SK-N-SH (cell line): Measurements from ENCODE around the gene CSNK2A1. TPM values are rescaled to one million over a fixed set of nuclear protein-coding genes. Genes with fewer than 3 reads are reported as not detected.
A peak's percentile ranks its signal among the peaks of the same experiment; 100 is the strongest.

Experiments
- CTCF ChIA-PET: fragments of 300-600, 350-600 bp; formaldehyde crosslinking; extraction: SDS; loops from one replicate; lab custom pipeline; 2021; lab: Yijun Ruan, JAX
- POLR2A ChIA-PET: fragments of 350-600 bp; sonication (Branson Sonifier 250); formaldehyde crosslinking; extraction: SDS; loops from one replicate; lab custom pipeline; 2020; ENCODE audit warnings: antibody characterized with exemption, inconsistent platforms; lab: Yijun Ruan, JAX
- DNase-seq: peaks from one replicate; pipeline ENCODE4 v3.0.0; 2012
- H2AFZ ChIP-seq: fragments of 200-600 bp; sonication (generic); 2 replicates; pipeline ENCODE4 v1.8.1; 2016; ENCODE audit warnings: antibody characterized with exemption, mild to moderate bottlenecking, low read depth
- H3F3A ChIP-seq: fragments of 200-600 bp; sonication (generic); replicated peaks from 2 replicates; pipeline ENCODE3; 2016; ENCODE audit warnings: antibody characterized with exemption, mild to moderate bottlenecking; ENCODE audit not compliant: insufficient read depth
- H3K27ac ChIP-seq, 2 experiments: fragments of 200-500 bp in 1 of 2; fragments of 200-600 bp in 1 of 2; sonication (Bioruptor generic) in 1 of 2; sonication (generic), shearing (Covaris generic) in 1 of 2; 2 replicates each; pipeline versions ENCODE4 v1.5.1 to v1.6.1; 2014 to 2016; ENCODE audit warnings: low read depth in 2 of 2, inconsistent platforms in 1 of 2, low read length in 1 of 2, mild to moderate bottlenecking in 1 of 2, mixed read lengths in 1 of 2
- H3K27me3 ChIP-seq: fragments of 200-600 bp; sonication (generic), shearing (Covaris generic); 2 replicates; pipeline ENCODE4 v1.6.1; 2016; ENCODE audit warnings: mixed run types; ENCODE audit not compliant: insufficient read depth
- H3K36me3 ChIP-seq, 2 experiments: fragments of 200-500 bp in 1 of 2; fragments of 200-600 bp in 1 of 2; sonication (Bioruptor generic) in 1 of 2; sonication (generic) in 1 of 2; replicated peaks in 1 of 2; 2 replicates each; pipeline versions ENCODE3 to v1.5.1; 2014 to 2016; ENCODE audit warnings: low read length in 1 of 2, mild to moderate bottlenecking in 1 of 2; ENCODE audit not compliant: insufficient read depth in 2 of 2, control insufficient read depth in 1 of 2
- H3K4me1 ChIP-seq, 2 experiments: fragments of 200-500 bp in 1 of 2; fragments of 200-600 bp in 1 of 2; sonication (Bioruptor generic) in 1 of 2; sonication (generic), shearing (Covaris generic) in 1 of 2; 2 replicates each; pipeline versions ENCODE4 v1.5.1 to v1.6.1; 2014 to 2016; ENCODE audit warnings: low read depth in 1 of 2, low read length in 1 of 2, mixed run types in 1 of 2; ENCODE audit not compliant: insufficient read depth in 2 of 2, control insufficient read depth in 1 of 2
- H3K4me2 ChIP-seq: fragments of 200-600 bp; sonication (generic), shearing (Covaris generic); 2 replicates; pipeline ENCODE4 v1.6.1; 2017; ENCODE audit warnings: mixed run types
- H3K4me3 ChIP-seq, 2 experiments: fragments of 200-500 bp in 1 of 2; fragments of 200-600 bp in 1 of 2; sonication (Bioruptor generic) in 1 of 2; sonication (generic), shearing (Covaris generic) in 1 of 2; 2 replicates each; pipeline versions ENCODE4 v1.5.1 to v1.8.1; 2014 to 2016; ENCODE audit warnings: low read depth in 2 of 2, inconsistent platforms in 1 of 2, low read length in 1 of 2, mild to moderate bottlenecking in 1 of 2, mixed read lengths in 1 of 2, moderate library complexity in 1 of 2
- H3K79me2 ChIP-seq: fragments of 200-600 bp; sonication (generic); 2 replicates; pipeline ENCODE4 v1.8.1; 2017; ENCODE audit warnings: mild to moderate bottlenecking; ENCODE audit not compliant: insufficient read depth
- H3K9ac ChIP-seq: fragments of 200-600 bp; sonication (generic); 2 replicates; pipeline ENCODE4 v1.6.1; 2017; ENCODE audit warnings: mixed run types
- H3K9me2 ChIP-seq: fragments of 200-600 bp; sonication (generic); 2 replicates; pipeline ENCODE4 v1.6.1; 2017; ENCODE audit warnings: mixed run types
- H3K9me3 ChIP-seq: fragments of 200-600 bp; sonication (generic); 2 replicates; pipeline ENCODE4 v1.6.1; 2017; ENCODE audit warnings: mixed run types, mild to moderate bottlenecking, moderate library complexity
- H4K20me1 ChIP-seq: fragments of 200-600 bp; sonication (generic); 2 replicates; pipeline ENCODE4 v1.6.1; 2017; ENCODE audit warnings: mild to moderate bottlenecking, mixed run types; ENCODE audit not compliant: insufficient read depth
- ELF1 ChIP-seq: IDR thresholded peaks from 2 replicates; pipeline ENCODE4 v1.4.0; 2012
- EZH2phosphoT487 ChIP-seq: fragments of 200-600 bp; sonication (generic); IDR thresholded peaks from 2 replicates; pipeline ENCODE4 v1.6.1; 2017; ENCODE audit warnings: low read depth, mixed run types, mild to moderate bottlenecking, antibody characterized with exemption, moderate library complexity, borderline replicate concordance
- FOXM1 ChIP-seq: IDR thresholded peaks from 2 replicates; pipeline ENCODE4 v1.4.0; 2012; ENCODE audit warnings: low read depth, mild to moderate bottlenecking
- GABPA ChIP-seq: IDR thresholded peaks from 2 replicates; pipeline ENCODE4 v1.4.0; 2012; ENCODE audit warnings: low read depth, mild to moderate bottlenecking
- GATA2 ChIP-seq: sonication (generic); formaldehyde crosslinking; IDR thresholded peaks from 2 replicates; pipeline ENCODE4 v1.5.0; 2020; ENCODE audit warnings: mild to moderate bottlenecking, missing genetic modification reagents
- POLR2AphosphoS5 ChIP-seq: IDR thresholded peaks from 2 replicates; pipeline ENCODE4 v1.6.1; 2012; ENCODE audit warnings: low read depth, low read length
- RAD21 ChIP-seq: IDR thresholded peaks from 2 replicates; pipeline ENCODE4 v1.6.1; 2012; ENCODE audit warnings: mild to moderate bottlenecking, low read length
- RXRA ChIP-seq: IDR thresholded peaks from 2 replicates; pipeline ENCODE4 v1.4.0; 2012; ENCODE audit warnings: low read depth, mild to moderate bottlenecking, borderline replicate concordance
- SIN3A ChIP-seq: IDR thresholded peaks from 2 replicates; pipeline ENCODE4 v1.6.1; 2012; ENCODE audit warnings: low read depth, mild to moderate bottlenecking, low read length, moderate library complexity, borderline replicate concordance
- SMC3 ChIP-seq: IDR thresholded peaks from 2 replicates; pipeline ENCODE4 v1.6.1; 2012; ENCODE audit warnings: low read depth, low read length, improper control_type of control experiment
- TAF1 ChIP-seq: IDR thresholded peaks from 2 replicates; pipeline ENCODE4 v1.6.1; 2012; ENCODE audit warnings: low read depth, mild to moderate bottlenecking, low read length, moderate library complexity, borderline replicate concordance
- TCF12 ChIP-seq: IDR thresholded peaks from 2 replicates; pipeline ENCODE4 v1.4.0; 2012
- TEAD4 ChIP-seq: IDR thresholded peaks from 2 replicates; pipeline ENCODE4 v1.4.0; 2012; ENCODE audit warnings: mild to moderate bottlenecking, borderline replicate concordance; ENCODE audit not compliant: insufficient read depth
- YY1 ChIP-seq: IDR thresholded peaks from 2 replicates; pipeline ENCODE4 v1.4.0; 2012; ENCODE audit warnings: low read depth, mild to moderate bottlenecking
- WGBS: methylation state at CpG from one replicate; pipeline ENCODE4 v1.1.6; 2017; ENCODE audit warnings: low lambda C conversion rate; 5-methylcytosine and 5-hydroxymethylcytosine counted together
- polyA plus RNA-seq, 3 experiments: library from polyadenylated mRNA; depleted of rRNA; stranded (reverse); fragments of >200 nt; gene quantifications; 2 replicates each; pipeline ENCODE4 v1.2.3, GENCODE V29; 2012
- TF ChIP-seq, protein P1 (sequence below): IDR thresholded peaks from 2 replicates; pipeline ENCODE4 v1.4.0; 2012; ENCODE audit warnings: low read depth, borderline replicate concordance
- TF ChIP-seq, protein P2 (sequence below): fragments of 150-350 bp; IDR thresholded peaks from 2 replicates; pipeline ENCODE4 v1.6.1; 2016; ENCODE audit warnings: mild to moderate bottlenecking, low read depth, low read length
- TF ChIP-seq, protein P3 (sequence below): IDR thresholded peaks from 2 replicates; pipeline ENCODE4 v1.4.0; 2012; ENCODE audit warnings: low read depth
- TF ChIP-seq, protein P4 (sequence below): fragments of 200-600 bp; sonication (generic); IDR thresholded peaks from 2 replicates; pipeline ENCODE4 v1.6.1; 2017; ENCODE audit warnings: antibody characterized with exemption, mild to moderate bottlenecking, moderate library complexity

Gene CSNK2A1
- polyA plus RNA-seq, 1 of the 3 experiments (the other 2 are of a cell fraction) = 61.9 TPM

DNA sequence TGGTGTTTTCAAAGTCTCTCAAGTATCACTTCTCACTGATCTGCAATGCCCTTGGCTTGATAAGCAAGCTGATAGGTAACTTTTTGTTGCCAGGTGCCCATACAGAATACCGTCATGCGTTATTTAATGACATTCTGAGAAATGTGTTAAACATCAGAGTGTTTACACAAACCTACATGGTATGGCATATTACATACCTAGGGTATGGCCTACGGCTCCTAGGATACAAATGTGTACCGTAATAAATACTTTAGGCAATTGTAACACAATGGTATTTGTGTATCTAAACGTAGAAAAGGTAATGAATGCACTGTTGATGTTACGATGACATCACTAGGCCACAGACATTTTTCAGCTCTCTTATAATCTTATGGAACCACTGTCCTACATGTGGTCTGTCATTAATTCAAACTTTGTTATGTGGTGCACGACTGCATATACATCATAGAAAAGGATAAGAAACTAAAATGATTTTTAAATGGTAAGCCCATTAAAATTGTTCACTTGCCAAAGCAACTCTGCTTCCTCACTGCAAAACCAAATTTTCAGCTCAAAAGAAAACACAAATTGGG, 35.7 kb downstream of the CSNK2A1 start:
- CTCF ChIA-PET = interaction anchor here (1.0 to 1.2 kb wide), 3 partner anchors 13 to 231 kb away, joined by 3 to 4 read pairs (median 3); no protein-coding TSS in a partner anchor
- POLR2A ChIA-PET = interaction anchor here (0.6 kb wide), 1 partner anchor 226 kb away, joined by 3 read pairs; no protein-coding TSS in a partner anchor

DNA sequence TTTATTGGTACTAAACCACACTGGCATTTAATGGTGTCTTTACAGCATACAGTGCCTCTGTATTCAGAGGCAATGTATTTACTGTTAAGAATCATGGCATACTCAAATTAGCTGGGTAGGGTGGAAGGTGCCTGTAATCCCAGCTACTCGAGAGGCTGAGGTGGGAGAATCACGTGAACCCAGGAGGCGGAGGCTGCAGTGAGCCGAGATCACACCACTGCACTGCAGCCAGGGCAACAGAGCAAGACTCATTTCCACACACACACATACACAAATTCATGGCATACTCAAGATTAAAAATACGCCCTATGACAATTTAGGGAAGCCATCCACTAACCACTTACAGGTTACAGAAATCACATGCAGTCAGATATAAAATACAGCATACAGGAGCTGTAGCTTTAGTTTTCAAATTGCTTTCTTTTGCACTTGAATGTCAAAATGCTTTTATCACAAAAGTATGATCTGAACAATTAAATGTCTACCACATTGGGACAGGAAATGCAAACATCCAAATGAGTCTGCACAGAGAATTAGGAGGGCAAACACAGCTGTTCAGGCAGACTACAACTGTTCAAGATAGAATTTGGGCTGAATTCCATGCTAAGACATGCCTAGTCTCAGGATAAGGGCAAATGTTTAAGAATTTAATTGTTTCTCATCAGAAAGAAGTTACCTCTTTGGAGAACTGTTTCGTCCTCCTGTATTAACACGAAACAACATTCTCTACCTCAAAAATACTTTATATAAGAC, 36.4 kb downstream of the CSNK2A1 start:
- ChIA-PET CTCF (interaction anchor here (1.0 to 1.2 kb wide), 3 partner anchors 16 to 232 kb away, joined by 3 to 4 read pairs (median 3); no protein-coding TSS in a partner anchor), POLR2A (no interaction called here)
- Histone ChIP-seq H3K27ac (no peak overlapping the region; a peak in 1 of 4 replicates), H3K79me2 (peaks cover 65% of the 10 kb centered on the region), H3K9me3 (no peaks in the 10 kb centered on the region), H2AFZ (no peak overlapping the region), H3K9ac (no peak overlapping the region), H3K4me3 (no peak overlapping the region), H3K36me3 (peaks cover 42 to 44% of the 10 kb centered on the region in 2 experiments), H3K4me2 (no peak overlapping the region), H3K9me2 (no peaks in the 10 kb centered on the region), H3K27me3 (no peaks in the 10 kb centered on the region), H3F3A (no peaks in the 10 kb centered on the region), H4K20me1 (peaks cover 59% of the 10 kb centered on the region), H3K4me1 (peaks cover 0 to 8% of the 10 kb centered on the region in 2 experiments; a peak in 2 of 4 replicates)
- no peak for DNase-seq
- 97% methylated on average over 7 of the region's 7 CpGs for WGBS
- TF ChIP-seq EZH2phosphoT487 (no peak), POLR2AphosphoS5 (no peak), TCF12 (no peak), RAD21 (no peak), FOXM1 (no peak), RXRA (no peak), ELF1 (no peak), GABPA (no peak), SMC3 (no peak)
- TF ChIP-seq, protein P1, sequence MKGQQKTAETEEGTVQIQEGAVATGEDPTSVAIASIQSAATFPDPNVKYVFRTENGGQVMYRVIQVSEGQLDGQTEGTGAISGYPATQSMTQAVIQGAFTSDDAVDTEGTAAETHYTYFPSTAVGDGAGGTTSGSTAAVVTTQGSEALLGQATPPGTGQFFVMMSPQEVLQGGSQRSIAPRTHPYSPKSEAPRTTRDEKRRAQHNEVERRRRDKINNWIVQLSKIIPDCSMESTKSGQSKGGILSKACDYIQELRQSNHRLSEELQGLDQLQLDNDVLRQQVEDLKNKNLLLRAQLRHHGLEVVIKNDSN = no peak
- TF ChIP-seq, protein P2, sequence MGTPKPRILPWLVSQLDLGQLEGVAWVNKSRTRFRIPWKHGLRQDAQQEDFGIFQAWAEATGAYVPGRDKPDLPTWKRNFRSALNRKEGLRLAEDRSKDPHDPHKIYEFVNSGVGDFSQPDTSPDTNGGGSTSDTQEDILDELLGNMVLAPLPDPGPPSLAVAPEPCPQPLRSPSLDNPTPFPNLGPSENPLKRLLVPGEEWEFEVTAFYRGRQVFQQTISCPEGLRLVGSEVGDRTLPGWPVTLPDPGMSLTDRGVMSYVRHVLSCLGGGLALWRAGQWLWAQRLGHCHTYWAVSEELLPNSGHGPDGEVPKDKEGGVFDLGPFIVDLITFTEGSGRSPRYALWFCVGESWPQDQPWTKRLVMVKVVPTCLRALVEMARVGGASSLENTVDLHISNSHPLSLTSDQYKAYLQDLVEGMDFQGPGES = no peak
- TF ChIP-seq, all 33 proteins: peak for 0

More for the DNA sequence above, 35.7 kb downstream of the CSNK2A1 start:
- no peak for TF ChIP-seq RXRA
- TF ChIP-seq RAD21 = no peak
- TF ChIP-seq YY1 = no peak
- no peak for TF ChIP-seq TCF12
- TF ChIP-seq GATA2 = no peak
- TF ChIP-seq SMC3 = no peak
- TF ChIP-seq SIN3A = no peak
- no peak for TF ChIP-seq TEAD4
- TF ChIP-seq, protein P3, sequence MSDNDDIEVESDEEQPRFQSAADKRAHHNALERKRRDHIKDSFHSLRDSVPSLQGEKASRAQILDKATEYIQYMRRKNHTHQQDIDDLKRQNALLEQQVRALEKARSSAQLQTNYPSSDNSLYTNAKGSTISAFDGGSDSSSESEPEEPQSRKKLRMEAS = no peak
- TF ChIP-seq EZH2phosphoT487 = no peak
- no peak for TF ChIP-seq TAF1
- no peak for TF ChIP-seq GABPA
- no peak for TF ChIP-seq ELF1
- TF ChIP-seq, protein P4, sequence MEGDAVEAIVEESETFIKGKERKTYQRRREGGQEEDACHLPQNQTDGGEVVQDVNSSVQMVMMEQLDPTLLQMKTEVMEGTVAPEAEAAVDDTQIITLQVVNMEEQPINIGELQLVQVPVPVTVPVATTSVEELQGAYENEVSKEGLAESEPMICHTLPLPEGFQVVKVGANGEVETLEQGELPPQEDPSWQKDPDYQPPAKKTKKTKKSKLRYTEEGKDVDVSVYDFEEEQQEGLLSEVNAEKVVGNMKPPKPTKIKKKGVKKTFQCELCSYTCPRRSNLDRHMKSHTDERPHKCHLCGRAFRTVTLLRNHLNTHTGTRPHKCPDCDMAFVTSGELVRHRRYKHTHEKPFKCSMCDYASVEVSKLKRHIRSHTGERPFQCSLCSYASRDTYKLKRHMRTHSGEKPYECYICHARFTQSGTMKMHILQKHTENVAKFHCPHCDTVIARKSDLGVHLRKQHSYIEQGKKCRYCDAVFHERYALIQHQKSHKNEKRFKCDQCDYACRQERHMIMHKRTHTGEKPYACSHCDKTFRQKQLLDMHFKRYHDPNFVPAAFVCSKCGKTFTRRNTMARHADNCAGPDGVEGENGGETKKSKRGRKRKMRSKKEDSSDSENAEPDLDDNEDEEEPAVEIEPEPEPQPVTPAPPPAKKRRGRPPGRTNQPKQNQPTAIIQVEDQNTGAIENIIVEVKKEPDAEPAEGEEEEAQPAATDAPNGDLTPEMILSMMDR = no peak
- peaks cover 72% of the 10 kb centered on the region for H3K79me2 ChIP-seq
- no peaks in the 10 kb centered on the region for H3K9me2 ChIP-seq
- DNase-seq = no peak
- no peak overlapping the region for H2AFZ ChIP-seq
- H3K4me3 ChIP-seq = no peak overlapping the region
- H3K36me3 ChIP-seq = peaks cover 37 to 39% of the 10 kb centered on the region in 2 experiments
- peaks cover 0 to 8% of the 10 kb centered on the region in 2 experiments; a peak in 2 of 4 replicates for H3K4me1 ChIP-seq
- peak overlapping the region; percentile 6 to 11; a peak in 2 of 4 replicates for H3K27ac ChIP-seq
- H3K27me3 ChIP-seq = no peaks in the 10 kb centered on the region
- 94% methylated on average over 7 of the region's 7 CpGs for WGBS
- no peak overlapping the region for H3K9ac ChIP-seq
- H4K20me1 ChIP-seq = peaks cover 66% of the 10 kb centered on the region
- no peaks in the 10 kb centered on the region for H3F3A ChIP-seq
- H3K9me3 ChIP-seq = no peaks in the 10 kb centered on the region
- no peak overlapping the region for H3K4me2 ChIP-seq
